GM12878 (cell line): Measurements from ENCODE around the gene TANC1. TPM values are rescaled to one million over a fixed set of nuclear protein-coding genes. Genes with fewer than 3 reads are reported as not detected.

Experiments used
- ATAC-seq: fragments of 200-7000 bp; cut with Tn5 transposase; 3 replicates; pipeline ENCODE4 v1.9.1; 2020; ENCODE audit warnings: mild to moderate bottlenecking, moderate library complexity
- BruUV-seq: library from RNA; stranded (reverse); fragments of 400-500 nt; replicated peaks from 2 replicates; lab custom pipeline; 2021; lab: Mats Ljungman, UMichigan
- CTCF ChIA-PET: fragments of 300-600 bp; sonication (Branson Sonifier 250); formaldehyde crosslinking; extraction: SDS; loops from one replicate; lab custom pipeline; 2021; ENCODE audit warnings: inconsistent platforms; lab: Yijun Ruan, JAX
- POLR2A ChIA-PET: fragments of 350-600 bp; formaldehyde crosslinking; extraction: SDS; loops from one replicate; lab custom pipeline; 2021; ENCODE audit warnings: inconsistent platforms; lab: Charles Lee
- RAD21 ChIA-PET: fragments of 300-600 bp; sonication (Branson Sonifier 250); formaldehyde crosslinking; loops from one replicate; lab custom pipeline; 2023; ENCODE audit warnings: antibody characterized with exemption; ENCODE audit not compliant: unreplicated experiment; lab: Charles Lee
- SMC1A ChIA-PET: fragments of 300-600 bp; sonication (Branson Sonifier 250); formaldehyde crosslinking; loops from one replicate; lab custom pipeline; 2023; ENCODE audit not compliant: unreplicated experiment, uncharacterized antibody; lab: Charles Lee
- DNase-seq: peaks from one replicate; pipeline ENCODE4 v3.0.0-alpha.2; 2011; ENCODE audit warnings: low read depth, low spot score
- FAIRE-seq: peaks from 3 replicates; lab custom pipeline; 2011; peaks lifted over from hg19 to GRCh38; lab: Jason Lieb, UNC
- H2AFZ ChIP-seq: 2 replicates; pipeline ENCODE4 v1.6.0; 2011; ENCODE audit warnings: low read depth, low read length, control low read depth; ENCODE audit not compliant: control insufficient read depth
- H3K27ac ChIP-seq: 2 replicates; pipeline ENCODE4 v1.5.1; 2011; ENCODE audit warnings: control low read depth; ENCODE audit not compliant: control insufficient read depth, insufficient read depth
- H3K27me3 ChIP-seq, 2 experiments: replicated peaks in 1 of 2; 2 replicates each; pipeline versions ENCODE4 v1.6.0 to v1.6.1; 2011; ENCODE audit warnings: low read length in 1 of 2; ENCODE audit not compliant: control insufficient read depth in 2 of 2, insufficient read depth in 2 of 2
- H3K36me3 ChIP-seq, 2 experiments: 2 replicates each; pipeline ENCODE4 v1.5.1; 2011; ENCODE audit warnings: low read length in 1 of 2; ENCODE audit not compliant: control insufficient read depth in 2 of 2, insufficient read depth in 2 of 2
- H3K4me1 ChIP-seq: 2 replicates; pipeline ENCODE4 v1.6.1; 2011; ENCODE audit warnings: mild to moderate bottlenecking, low read length, moderate library complexity, mixed read lengths; ENCODE audit not compliant: control insufficient read depth, insufficient read depth
- H3K4me2 ChIP-seq: 2 replicates; pipeline ENCODE4 v1.6.0; 2011; ENCODE audit warnings: control low read depth; ENCODE audit not compliant: control insufficient read depth, insufficient read depth
- H3K4me3 ChIP-seq: fragments of 200-600 bp; sonication (generic); 2 replicates; pipeline ENCODE4 v1.5.1; 2016
- H3K79me2 ChIP-seq: 2 replicates; pipeline ENCODE4 v1.6.0; 2011; ENCODE audit warnings: low read length; ENCODE audit not compliant: control insufficient read depth, insufficient read depth
- H3K9ac ChIP-seq: 2 replicates; pipeline ENCODE4 v1.8.0; 2011; ENCODE audit warnings: low read length, control low read depth, mixed read lengths; ENCODE audit not compliant: control insufficient read depth, insufficient read depth
- H3K9me3 ChIP-seq: replicated peaks from 3 replicates; pipeline ENCODE4 v1.5.1; 2011; ENCODE audit warnings: mild to moderate bottlenecking, low read length; ENCODE audit not compliant: control insufficient read depth, insufficient read depth
- H4K20me1 ChIP-seq: 2 replicates; pipeline ENCODE4 v1.6.0; 2011; ENCODE audit not compliant: control insufficient read depth, insufficient read depth
- BCL11A ChIP-seq: IDR thresholded peaks from 2 replicates; pipeline ENCODE4 v1.6.1; 2011; ENCODE audit warnings: low read depth, low read length
- CBX3 ChIP-seq: fragments of 200-600 bp; sonication (generic); IDR thresholded peaks from 2 replicates; pipeline ENCODE4 v1.6.1; 2016; ENCODE audit warnings: low read depth, borderline replicate concordance
- EED ChIP-seq: sonication (generic); IDR thresholded peaks from 2 replicates; pipeline ENCODE4 v1.6.1; 2016; ENCODE audit warnings: antibody characterized with exemption, low read depth
- KAT2A ChIP-seq: conservative IDR thresholded peaks from 2 replicates; pipeline ENCODE4 v1.6.1; 2011; ENCODE audit warnings: low read depth, low read length; ENCODE audit not compliant: control insufficient read depth
- NBN ChIP-seq: fragments of 450-650 bp; IDR thresholded peaks from 2 replicates; pipeline ENCODE4 v1.6.1; 2016
- NFYA ChIP-seq: IDR thresholded peaks from 2 replicates; pipeline ENCODE4 v1.6.1; 2011; ENCODE audit warnings: low read depth, mild to moderate bottlenecking, low read length, improper control_type of control experiment, borderline replicate concordance
- POLR2A ChIP-seq: IDR thresholded peaks from 2 replicates; pipeline ENCODE4 v1.6.1; 2011; ENCODE audit warnings: low read depth, mild to moderate bottlenecking, low read length
- SIN3A ChIP-seq: IDR thresholded peaks from 2 replicates; pipeline ENCODE4 v1.6.1; 2012; ENCODE audit warnings: low read depth, low read length, improper control_type of control experiment
- SMAD1 ChIP-seq: fragments of 450-650 bp; IDR thresholded peaks from 2 replicates; pipeline ENCODE4 v1.6.1; 2018; ENCODE audit warnings: mild to moderate bottlenecking, low read depth; ENCODE audit not compliant: partially characterized antibody
- SMAD5 ChIP-seq: IDR thresholded peaks from 2 replicates; pipeline ENCODE4 v1.6.1; 2016; ENCODE audit warnings: antibody characterized with exemption, low read depth
- SMC3 ChIP-seq: IDR thresholded peaks from 2 replicates; pipeline ENCODE4 v1.6.1; 2011; ENCODE audit warnings: low read length, improper control_type of control experiment, borderline replicate concordance
- SUPT20H ChIP-seq: IDR thresholded peaks from 2 replicates; pipeline ENCODE4 v1.6.1; 2011; ENCODE audit warnings: low read depth, mild to moderate bottlenecking, low read length, moderate library complexity, borderline replicate concordance; ENCODE audit not compliant: control insufficient read depth
- TARDBP ChIP-seq: IDR thresholded peaks from 2 replicates; pipeline ENCODE4 v1.6.1; 2016; ENCODE audit warnings: borderline replicate concordance
- ZZZ3 ChIP-seq: IDR thresholded peaks from 2 replicates; pipeline ENCODE4 v1.6.1; 2011; ENCODE audit warnings: low read depth; ENCODE audit not compliant: control insufficient read depth, insufficient read length
- WGBS: methylation state at CpG from one replicate; pipeline ENCODE4 v1.1.6; 2016; ENCODE audit warnings: low lambda C conversion rate; ENCODE audit not compliant: insufficient replicate concordance, insufficient coverage; ENCODE audit errors: missing lambda C conversion rate; 5-methylcytosine and 5-hydroxymethylcytosine counted together
- in situ Hi-C: fragments of 300-500 bp; cut with MboI; formaldehyde crosslinking; loops from 9 replicates; pipeline ENCODE4 v1.14.3; 2018; ENCODE audit warnings: mixed read lengths
- intact Hi-C: fragments of 100-400 bp; cut with micrococcal nuclease; formaldehyde crosslinking; loops from one replicate; pipeline ENCODE4 v1.14.2; 2022; ENCODE audit not compliant: unreplicated experiment
- polyA plus RNA-seq, 11 experiments: library from polyadenylated mRNA; depleted of rRNA in 4 of 11; unstranded in 6 of 11; stranded (reverse) in 5 of 11; fragments of >200 nt; fragmentation: Nextera tagmentation in 4 of 11; fragmentation: Illumina TruSeq in 1 of 11; extraction: Ambion mirVana in 4 of 11; extraction: Trizol in 1 of 11; gene quantifications; 1 replicate in 1 of 11; 2 replicates in 10 of 11; pipeline versions ENCODE4 v1.2.1 to v1.2.3, GENCODE V29; 2011 to 2016; ENCODE audit warnings: inconsistent platforms in 2 of 11, missing spikeins in 2 of 11, low read depth in 1 of 11
- total RNA-seq, 4 experiments: library from RNA; depleted of rRNA in 3 of 4; stranded (reverse); fragments of >200 nt in 3 of 4; fragmentation: Illumina TruSeq in 1 of 4; extraction: Trizol in 1 of 4; gene quantifications; 2 replicates each; pipeline versions ENCODE4 v1.2.1 to v1.2.3, GENCODE V29; 2013 to 2021
- TF ChIP-seq, protein P1 (sequence below): IDR thresholded peaks from 2 replicates; pipeline ENCODE4 v1.6.1; 2011; ENCODE audit warnings: mild to moderate bottlenecking, low read depth, low read length, moderate library complexity; ENCODE audit not compliant: insufficient replicate concordance

The TANC1 gene
- total and polyA plus RNA-seq, 10 of the 15 experiments (the other 5 are each of a cell fraction or from before 2014, with no cell fraction given): 0.05 to 5.0 (median 0.34) TPM

DNA sequence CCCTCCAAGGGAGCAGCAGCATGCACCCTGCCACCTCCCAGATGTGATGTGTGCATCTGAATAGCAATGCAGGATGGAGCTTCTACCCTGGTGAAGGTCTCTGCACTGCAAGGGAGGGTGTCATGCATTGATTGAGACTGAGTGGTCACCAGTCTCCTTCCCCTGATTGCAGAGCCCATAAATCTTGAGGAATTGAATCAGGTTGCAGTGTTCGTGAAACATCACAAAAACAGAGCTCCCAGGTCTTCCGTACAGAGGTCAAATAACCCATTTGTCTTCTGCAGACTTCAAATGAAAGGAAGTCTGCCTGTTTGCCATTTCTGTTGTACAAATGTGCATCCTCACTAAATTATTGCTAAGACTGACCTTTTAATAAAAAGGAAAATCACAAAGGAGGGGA, 181.3 kb downstream of the TANC1 start:
- ChIA-PET CTCF (interaction anchor here (1.2 kb wide), 1 partner anchor 31 kb away, joined by 3 read pairs; no protein-coding TSS in a partner anchor), RAD21 (no interaction called here), POLR2A (interaction anchor here (0.7 to 0.9 kb wide), 2 partner anchors 11 to 20 kb away, joined by 3 read pairs; no protein-coding TSS in a partner anchor), SMC1A (no interaction called here)
- 89% methylated on average over 2 of the region's 2 CpGs for WGBS
- no peaks in the 10 kb centered on the region for H3K36me3 ChIP-seq
- peaks cover 8% of the 10 kb centered on the region for H3K4me1 ChIP-seq
- H3K79me2 ChIP-seq: no peaks in the 10 kb centered on the region
- H3K9me3 ChIP-seq: no peaks in the 10 kb centered on the region
- in situ Hi-C loops: no loop called here
- no peak for TF ChIP-seq CBX3
- H3K27me3 ChIP-seq: no peaks in the 10 kb centered on the region
- H2AFZ ChIP-seq: no peak overlapping the region
- DNase-seq (no peak), ATAC-seq (no peak), FAIRE-seq (no peak)
- no TSS peak for BruUV-seq
- no peak overlapping the region for H3K27ac ChIP-seq
- no peak overlapping the region for H3K4me3 ChIP-seq
- H4K20me1 ChIP-seq: no peaks in the 10 kb centered on the region
- H3K9ac ChIP-seq: no peak overlapping the region
- H3K4me2 ChIP-seq: no peak overlapping the region
- intact Hi-C loops: loop anchor here (5.0 to 10.0 kb wide), 2 partner anchors 53 to 815 kb away; no protein-coding TSS in a partner anchor

DNA sequence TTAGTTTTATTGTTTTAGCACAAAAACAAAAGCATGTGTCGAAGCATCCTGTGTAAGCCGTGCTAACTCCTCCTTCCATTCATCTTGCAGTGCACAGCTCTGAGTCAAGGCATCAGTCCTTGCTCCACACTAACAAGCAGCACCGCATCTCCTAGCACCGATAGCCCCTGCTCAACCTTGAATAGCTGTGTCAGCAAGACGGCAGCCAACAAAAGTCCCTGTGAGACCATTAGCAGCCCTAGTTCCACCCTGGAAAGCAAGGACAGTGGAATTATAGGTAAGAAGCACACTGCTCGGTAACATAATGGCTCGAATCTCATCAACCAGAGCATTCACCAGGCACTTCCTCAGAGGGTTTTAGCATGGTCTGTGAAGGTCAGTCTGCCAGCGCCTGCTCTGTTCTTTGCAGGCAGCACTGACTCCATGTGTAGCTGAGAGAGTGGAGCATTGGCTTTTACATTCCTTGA, 181.9 kb downstream of the TANC1 start:
- POLR2A ChIA-PET: interaction anchor here (0.6 to 0.9 kb wide), 3 partner anchors 12 to 562 kb away, joined by 3 to 6 read pairs (median 3); no protein-coding TSS in a partner anchor
- no peak for ATAC-seq
- intact Hi-C loops: no loop called here

More for the DNA sequence above, 181.9 kb downstream of the TANC1 start:
- no peaks in the 10 kb centered on the region for H3K79me2 ChIP-seq
- RAD21 ChIA-PET: no interaction called here
- CTCF ChIA-PET: interaction anchor here (1.2 to 1.5 kb wide), 2 partner anchors 27 to 31 kb away, joined by 3 to 4 read pairs; no protein-coding TSS in a partner anchor
- TF ChIP-seq SMC3 (no peak), NFYA (no peak), NBN (no peak), SUPT20H (no peak), POLR2A (no peak), KAT2A (no peak), SIN3A (no peak), BCL11A (no peak), TARDBP (no peak), SMAD1 (no peak), ZZZ3 (no peak), EED (no peak), SMAD5 (no peak)
- TF ChIP-seq, protein P1, sequence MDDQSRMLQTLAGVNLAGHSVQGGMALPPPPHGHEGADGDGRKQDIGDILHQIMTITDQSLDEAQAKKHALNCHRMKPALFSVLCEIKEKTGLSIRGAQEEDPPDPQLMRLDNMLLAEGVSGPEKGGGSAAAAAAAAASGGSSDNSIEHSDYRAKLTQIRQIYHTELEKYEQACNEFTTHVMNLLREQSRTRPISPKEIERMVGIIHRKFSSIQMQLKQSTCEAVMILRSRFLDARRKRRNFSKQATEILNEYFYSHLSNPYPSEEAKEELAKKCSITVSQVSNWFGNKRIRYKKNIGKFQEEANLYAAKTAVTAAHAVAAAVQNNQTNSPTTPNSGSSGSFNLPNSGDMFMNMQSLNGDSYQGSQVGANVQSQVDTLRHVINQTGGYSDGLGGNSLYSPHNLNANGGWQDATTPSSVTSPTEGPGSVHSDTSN: no peak
- H3K9ac ChIP-seq: no peak overlapping the region
- FAIRE-seq (no peak), DNase-seq (no peak)
- H3K36me3 ChIP-seq: no peaks in the 10 kb centered on the region
- H3K4me3 ChIP-seq: no peak overlapping the region
- no peaks in the 10 kb centered on the region for H3K9me3 ChIP-seq
- no peaks in the 10 kb centered on the region for H3K27me3 ChIP-seq
- no peaks in the 10 kb centered on the region for H4K20me1 ChIP-seq
- in situ Hi-C loops: no loop called here
- SMC1A ChIA-PET: interaction anchor here (1.1 to 2.2 kb wide), 2 partner anchors 8 to 9 kb away, joined by 3 to 4 read pairs; no protein-coding TSS in a partner anchor
- no TSS peak for BruUV-seq
- 31% methylated on average over 8 of the region's 8 CpGs for WGBS
- H3K4me2 ChIP-seq: no peak overlapping the region
- no peak overlapping the region for H2AFZ ChIP-seq
- H3K27ac ChIP-seq: no peak overlapping the region
- H3K4me1 ChIP-seq: peaks cover 5% of the 10 kb centered on the region; the same call in 1 of the 2 replicates
